Heart left ventricle (tissue), 16 donors: ENCODE data around the gene PHACTR1. TPM values are rescaled to one million over a fixed set of nuclear protein-coding genes. Genes with fewer than 3 reads are reported as not detected.
A peak's percentile ranks its signal among the peaks of the same experiment; 100 is the strongest.

Source experiments
- ATAC-seq, 4 donors: fragments of 200-7000 bp; cut with Tn5 transposase; one replicate each; pipeline ENCODE4 v1.9.1; 2020 to 2022; ENCODE audit warnings: moderate library complexity in 4 of 4, mild to moderate bottlenecking in 3 of 4, moderate number of reproducible peaks in 1 of 4
- DNase-seq, 5 donors: peaks; one replicate each; pipeline ENCODE4 v3.0.0-alpha.2; 2020
- H3K27ac ChIP-seq, 12 donors: fragments of 200-600 bp; sonication (generic) in 4 of 12; one replicate each; pipeline versions ENCODE4 v1.5.0 to v1.8.0; 2016 to 2022; ENCODE audit warnings: mild to moderate bottlenecking in 2 of 12
- H3K27me3 ChIP-seq, 9 donors: fragments of 200-600 bp; sonication (generic) in 2 of 9; one replicate each; pipeline versions ENCODE4 v1.5.1 to v1.8.0; 2016 to 2022; ENCODE audit warnings: mild to moderate bottlenecking in 3 of 9
- H3K36me3 ChIP-seq, 9 donors: fragments of 200-600 bp; sonication (generic) in 2 of 9; one replicate each; pipeline versions ENCODE4 v1.5.0 to v1.8.0; 2018 to 2022; ENCODE audit warnings: mild to moderate bottlenecking in 2 of 9
- H3K4me1 ChIP-seq, 12 donors: fragments of 200-600 bp; sonication (generic) in 4 of 12; one replicate each; pipeline versions ENCODE4 v1.5.0 to v1.8.0; 2016 to 2022; ENCODE audit warnings: mild to moderate bottlenecking in 3 of 12
- H3K4me3 ChIP-seq, 12 donors: fragments of 200-600 bp; sonication (generic) in 4 of 12; one replicate each; pipeline versions ENCODE4 v1.5.0 to v1.8.0; 2017 to 2022; ENCODE audit warnings: mild to moderate bottlenecking in 9 of 12, moderate library complexity in 4 of 12
- H3K9me3 ChIP-seq, 12 donors: fragments of 200-600 bp; sonication (generic) in 4 of 12; one replicate each; pipeline versions ENCODE4 v1.5.0 to v1.8.0; 2016 to 2022; ENCODE audit warnings: mild to moderate bottlenecking in 1 of 12
- POLR2A ChIP-seq, 2 donors: fragments of 450-650 bp; IDR thresholded peaks; one replicate each; pipeline ENCODE4 v1.6.1; 2017; ENCODE audit warnings: antibody characterized with exemption in 2 of 2, mild to moderate bottlenecking in 2 of 2, moderate library complexity in 2 of 2
- WGBS, 4 donors: extraction: QIAGEN DNeasy Blood & Tissue Kit in 2 of 4; methylation state at CpG; one replicate each; pipeline versions ENCODE4 v1.1.5 to v1.1.7; 2013 to 2018; 5-methylcytosine and 5-hydroxymethylcytosine counted together
- intact Hi-C, 10 donors: fragments of 100-400 bp; cut with DNase I; formaldehyde crosslinking; loops; one replicate each; pipeline versions ENCODE4 v1.11.1 to v1.14.2; 2022
- polyA plus RNA-seq, 2 donors: library from polyadenylated mRNA; stranded (reverse); fragments of 200-250 nt; gene quantifications; one replicate each; pipeline ENCODE4 v1.2.3, GENCODE V29; 2013
- total RNA-seq, 9 donors: library from RNA; depleted of rRNA in 2 of 9; stranded (reverse); fragments of >200 nt in 2 of 9; fragmentation: NEBNext Ultra II Directional in 3 of 9; extraction: Animal tissue kit (Norgen Biotek cat#: 25700) in 3 of 9; gene quantifications; one replicate each; pipeline versions ENCODE4 v1.1.0 to v1.2.4, GENCODE V29; 2016 to 2023
- TF ChIP-seq, protein P1 (sequence below), 12 donors: fragments of 200-600 bp; sonication (generic) in 4 of 12; IDR thresholded peaks; one replicate each; pipeline versions ENCODE4 v1.5.0 to v1.8.0; 2018 to 2022; ENCODE audit warnings: antibody characterized with exemption in 12 of 12, mild to moderate bottlenecking in 5 of 12
- donor health status: ischemic (EF 13 %, LVEDD 7.1; RV severe dilation, severe dysfunction).
- donor health status: healthy with polysubstance abuse.
- donor health status: DM: no; HTN: yes; CAD: no.
- donor health status: DM: no; HTN: no; CAD: no.
- donor health status: ischemic (EF 25% LVEDD 6.9; RV normal size, moderate dysfunction).
- donor health status: ischemic (EF 25% LVEDD 5.7; RV mildly dilated, moderate dysfunction).
- donor health status: healthy.
- donor health status: DM: yes; HTN: yes; CAD: no.
- donor health status: ischemic (EF 35%, LVEDD 5.7; RV mildly dilated, moderate dysfunction).
- donor health status: nonischemic (EF 11% LVEDD 7.7; RV severe dilation, severe dysfunction).
- donor health status: DM: yes; HTN: yes; CAD: no.
- donor health status: PGD.
- donor health status: ischemic (EF 29% LVEDD 5.4; RV normal size, mild dysfunction).
- donor health status: nonischemic (EF 23%, LVEDD 6.1; RV moderate dilation, normal function).

PHACTR1 gene
- total and polyA plus RNA-seq, 11 donors, result 21.2 to 238 (median 87.4) TPM

DNA sequence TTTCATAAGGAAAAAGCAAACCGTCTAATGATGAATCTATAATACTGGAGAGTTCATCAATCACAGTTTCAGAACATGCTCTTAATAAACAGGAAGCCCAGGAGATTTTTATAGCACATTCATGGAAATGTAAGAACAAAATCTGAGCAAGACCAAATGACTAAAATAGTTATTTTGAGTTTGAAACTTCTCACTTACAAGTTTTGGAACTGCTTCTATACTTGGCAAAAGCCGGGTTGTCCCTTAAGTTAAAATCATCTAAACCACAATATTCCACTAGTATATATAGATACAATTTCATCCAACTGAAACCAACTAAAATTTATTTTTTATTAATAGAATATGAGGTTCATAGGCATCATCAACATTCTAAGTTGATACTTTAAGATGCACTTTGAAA lies 268.2 kb downstream of the PHACTR1 start:
- no peak for ATAC-seq
- intact Hi-C loops, result no loop called here
- Histone ChIP-seq H3K4me3 (no peak overlapping the region), H3K9me3 (peaks cover 0 to 5% (median 0%) of the 10 kb centered on the region in 12 donors), H3K36me3 (no peaks in the 10 kb centered on the region), H3K27ac (no peak overlapping the region), H3K27me3 (no peaks in the 10 kb centered on the region), H3K4me1 (peaks cover 0 to 8% (median 0%) of the 10 kb centered on the region in 12 donors)
- 81 to 90% (median 87%) methylated on average over 2 of the region's 2 CpGs for WGBS, 4 donors
- DNase-seq, result no peak
- no peak for TF ChIP-seq POLR2A (IDR thresholded peaks at IDR 0.05)
- TF ChIP-seq, protein P1, sequence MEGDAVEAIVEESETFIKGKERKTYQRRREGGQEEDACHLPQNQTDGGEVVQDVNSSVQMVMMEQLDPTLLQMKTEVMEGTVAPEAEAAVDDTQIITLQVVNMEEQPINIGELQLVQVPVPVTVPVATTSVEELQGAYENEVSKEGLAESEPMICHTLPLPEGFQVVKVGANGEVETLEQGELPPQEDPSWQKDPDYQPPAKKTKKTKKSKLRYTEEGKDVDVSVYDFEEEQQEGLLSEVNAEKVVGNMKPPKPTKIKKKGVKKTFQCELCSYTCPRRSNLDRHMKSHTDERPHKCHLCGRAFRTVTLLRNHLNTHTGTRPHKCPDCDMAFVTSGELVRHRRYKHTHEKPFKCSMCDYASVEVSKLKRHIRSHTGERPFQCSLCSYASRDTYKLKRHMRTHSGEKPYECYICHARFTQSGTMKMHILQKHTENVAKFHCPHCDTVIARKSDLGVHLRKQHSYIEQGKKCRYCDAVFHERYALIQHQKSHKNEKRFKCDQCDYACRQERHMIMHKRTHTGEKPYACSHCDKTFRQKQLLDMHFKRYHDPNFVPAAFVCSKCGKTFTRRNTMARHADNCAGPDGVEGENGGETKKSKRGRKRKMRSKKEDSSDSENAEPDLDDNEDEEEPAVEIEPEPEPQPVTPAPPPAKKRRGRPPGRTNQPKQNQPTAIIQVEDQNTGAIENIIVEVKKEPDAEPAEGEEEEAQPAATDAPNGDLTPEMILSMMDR (IDR thresholded peaks at IDR 0.05), result no peak

DNA sequence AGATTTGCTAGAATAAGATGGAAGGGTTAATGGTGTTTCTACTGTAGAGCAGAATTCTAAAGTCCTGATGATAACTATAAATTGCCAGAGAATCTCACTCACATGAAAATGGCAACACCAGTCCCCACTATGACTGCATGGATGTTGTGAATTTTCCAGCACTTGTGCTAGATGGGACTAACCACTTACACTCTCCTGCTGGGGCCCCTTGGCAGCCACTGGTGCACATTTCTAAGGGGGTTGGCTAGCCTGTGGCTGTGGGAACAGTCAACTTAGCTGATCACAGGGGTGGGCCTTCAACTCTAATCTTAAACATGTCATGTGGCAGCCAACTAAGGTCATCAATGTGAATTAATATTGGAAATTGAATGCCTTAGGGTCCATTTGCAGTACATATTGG lies 271.2 kb downstream of the PHACTR1 start:
- Histone ChIP-seq H3K27ac (no peak overlapping the region), H3K36me3 (no peaks in the 10 kb centered on the region), H3K9me3 (no peaks in the 10 kb centered on the region), H3K4me1 (peaks cover 0 to 15% (median 0%) of the 10 kb centered on the region in 12 donors), H3K4me3 (no peak overlapping the region), H3K27me3 (no peaks in the 10 kb centered on the region)
- DNase-seq (no peak), ATAC-seq (peak in 3 of 4 donors; percentile 37 to 68 (median 54))
- TF ChIP-seq, protein P1 (IDR thresholded peaks at IDR 0.05), result no peak
- no peak for TF ChIP-seq POLR2A (IDR thresholded peaks at IDR 0.05)
- intact Hi-C loops, result no loop called here

DNA sequence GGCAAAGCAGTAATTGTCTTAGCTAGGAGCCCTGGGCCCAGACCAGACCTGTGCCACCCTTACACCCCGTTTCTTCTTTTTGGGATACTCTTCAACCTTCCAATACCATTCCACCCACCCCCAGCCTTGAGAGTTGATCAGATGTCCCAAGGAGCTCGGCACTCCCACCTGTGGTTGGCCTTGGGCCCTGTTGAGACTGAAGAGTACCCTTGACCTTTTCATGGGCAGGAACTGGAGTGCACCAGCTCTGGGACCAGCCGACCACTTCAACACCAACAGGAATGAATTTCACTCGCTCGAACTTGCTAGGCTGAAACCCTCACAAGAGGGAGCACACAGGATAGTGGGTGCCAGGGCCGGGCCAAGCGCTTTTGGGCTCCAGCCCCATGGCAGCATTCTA lies 273.6 kb downstream of the PHACTR1 start:
- WGBS, 4 donors, result 95 to 97% (median 96%) methylated on average over 7 of the region's 7 CpGs
- peaks cover 0 to 11% (median 1%) of the 10 kb centered on the region in 12 donors for H3K9me3 ChIP-seq
- H3K36me3 ChIP-seq, result no peaks in the 10 kb centered on the region
- TF ChIP-seq, protein P1 (IDR thresholded peaks at IDR 0.05), result no peak
- TF ChIP-seq POLR2A (IDR thresholded peaks at IDR 0.05), result no peak
- H3K4me3 ChIP-seq, result no peak overlapping the region
- DNase-seq (no peak), ATAC-seq (peak in 1 of 4 donors; percentile 27)
- peaks cover 0 to 20% (median 2%) of the 10 kb centered on the region in 12 donors for H3K4me1 ChIP-seq
- intact Hi-C loops, result no loop called here
- no peaks in the 10 kb centered on the region for H3K27me3 ChIP-seq
- H3K27ac ChIP-seq, result no peak overlapping the region

DNA sequence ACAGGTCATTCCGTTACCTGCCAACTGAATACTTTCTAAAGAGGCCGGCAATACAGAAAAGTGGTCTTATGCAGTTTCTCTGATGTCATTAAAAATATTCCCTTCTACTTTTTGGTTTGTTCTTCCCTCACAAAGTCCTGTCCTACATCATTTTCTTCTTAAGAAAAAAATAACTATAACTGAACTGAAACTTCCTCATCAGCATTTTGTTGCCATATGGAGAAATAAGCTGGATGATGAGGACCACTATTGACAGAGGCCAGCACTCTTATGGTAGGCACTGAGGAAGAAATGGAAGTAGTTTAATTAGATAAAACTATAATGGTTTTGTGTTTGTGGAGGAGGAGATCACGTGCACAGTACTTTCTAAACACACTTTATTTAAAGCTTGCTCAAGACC lies 274.9 kb downstream of the PHACTR1 start:
- no peak overlapping the region for H3K4me3 ChIP-seq
- 92 to 97% (median 96%) methylated on average over 3 of the region's 3 CpGs for WGBS, 4 donors

More for the DNA sequence above, 274.9 kb downstream of the PHACTR1 start:
- ATAC-seq, result no peak
- DNase-seq, result no peak
- TF ChIP-seq POLR2A (IDR thresholded peaks at IDR 0.05), result no peak
- TF ChIP-seq, protein P1 (IDR thresholded peaks at IDR 0.05), result no peak
- intact Hi-C loops, result no loop called here
- Histone ChIP-seq H3K27me3 (no peaks in the 10 kb centered on the region), H3K36me3 (no peaks in the 10 kb centered on the region), H3K4me1 (peaks cover 0 to 20% (median 2%) of the 10 kb centered on the region in 12 donors), H3K27ac (no peak overlapping the region), H3K9me3 (peaks cover 0 to 11% (median 1%) of the 10 kb centered on the region in 12 donors)
